ENCODE data around the gene UQCRH. TPM values are rescaled to one million over a fixed set of nuclear protein-coding genes. Genes with fewer than 3 reads are reported as not detected.

UQCRH gene
- total RNA-seq (2022; extraction: Qiagen RNA extraction; ENCODE audit: low read depth), result 387 to 593 TPM (median 418 TPM) in 5 replicates

DNA sequence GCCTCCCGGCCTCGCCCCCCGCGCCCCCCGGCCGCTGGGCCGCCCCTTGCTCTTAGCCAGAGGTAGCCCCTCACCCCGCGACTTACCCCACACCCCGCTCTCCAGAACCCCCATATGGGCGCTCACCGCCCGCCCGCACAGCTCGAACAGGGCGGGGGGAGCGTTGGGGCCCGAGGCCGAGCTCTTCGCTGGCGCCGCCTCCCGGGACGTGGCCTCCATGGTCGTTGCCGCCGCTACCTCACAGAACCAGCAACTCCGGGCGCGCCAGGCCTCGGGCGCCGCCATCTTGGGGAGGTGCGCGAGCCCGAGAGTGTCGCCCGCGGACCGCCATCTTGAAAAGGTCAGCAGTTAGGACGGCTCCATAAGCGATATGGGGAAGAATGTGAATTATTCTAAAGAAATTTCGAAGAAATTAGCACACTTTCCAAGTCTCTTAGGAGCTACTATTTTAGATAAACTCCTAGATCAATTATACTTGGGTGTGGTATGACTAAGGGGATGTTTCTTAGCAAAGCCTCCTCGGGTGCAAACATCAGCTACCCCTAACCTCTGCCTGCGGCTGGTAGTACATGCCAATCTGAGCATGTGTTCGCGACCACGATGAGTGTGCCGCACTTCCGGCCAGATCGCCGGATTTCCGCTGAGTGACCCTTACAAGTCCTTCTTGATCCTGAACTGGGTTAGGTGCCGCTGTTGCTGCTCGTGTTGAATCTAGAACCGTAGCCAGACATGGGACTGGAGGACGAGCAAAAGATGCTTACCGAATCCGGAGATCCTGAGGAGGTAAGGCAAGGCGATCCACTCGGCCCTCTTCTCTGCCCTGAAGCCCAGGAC lies at the start of gene UQCRH, which contains the start of gene LRRC41:
Gene UQCRH (plus strand): TSS at position 661 of the 834 bp plus-strand sequence. CDS start 69 bp downstream, at position 730.
Gene LRRC41 (minus strand): TSS at position 579 of the 834 bp plus-strand sequence. CDS start 294 bp downstream, at position 285.

GRCh38 chr1:46340404-46341221 lies 37.1 kb downstream of the UQCRH start, which contains the start of gene NSUN4:
Gene NSUN4 (plus strand): TSS chr1:46340807. CDS start chr1:46340827, 20 bp downstream.

Other genes with a start within 250 kb of the UQCRH start
- gene PIK3R3, start 171.1 kb upstream of the UQCRH start, total RNA-seq (2022; extraction: Qiagen RNA extraction; ENCODE audit: low read depth), result 0.54 to 1.3 TPM (median 0.77 TPM) in 5 replicates
- 1.7 to 4.6 TPM (median 2.3 TPM) in 5 replicates for gene TSPAN1, start 128.6 kb upstream of the UQCRH start, total RNA-seq (2022; extraction: Qiagen RNA extraction; ENCODE audit: low read depth)
- gene P3R3URF, start 127.2 kb upstream of the UQCRH start, total RNA-seq (2022; extraction: Qiagen RNA extraction; ENCODE audit: low read depth), result not detected in 5 replicates
- 33.9 to 54.9 TPM (median 44.7 TPM) in 5 replicates for gene POMGNT1, start 105.3 kb upstream of the UQCRH start, total RNA-seq (2022; extraction: Qiagen RNA extraction; ENCODE audit: low read depth)
- gene LURAP1, start 100.4 kb upstream of the UQCRH start, total RNA-seq (2022; extraction: Qiagen RNA extraction; ENCODE audit: low read depth), result not detected in 5 replicates
- gene RAD54L, start 55.9 kb upstream of the UQCRH start, total RNA-seq (2022; extraction: Qiagen RNA extraction; ENCODE audit: low read depth), result 9.8 to 12.3 TPM (median 11.6 TPM) in 5 replicates
- gene LRRC41, start 82 bp upstream of the UQCRH start, total RNA-seq (2022; extraction: Qiagen RNA extraction; ENCODE audit: low read depth), result 34.3 to 44.1 TPM (median 40.6 TPM) in 5 replicates
- gene NSUN4, start 37.1 kb downstream of the UQCRH start, total RNA-seq (2022; extraction: Qiagen RNA extraction; ENCODE audit: low read depth), result 11.1 to 13.0 TPM (median 12.1 TPM) in 5 replicates
- 0.69 to 1.0 TPM (median 0.77 TPM) in 5 replicates for gene FAAH, start 90.6 kb downstream of the UQCRH start, total RNA-seq (2022; extraction: Qiagen RNA extraction; ENCODE audit: low read depth)
- gene DMBX1, start 186.1 kb downstream of the UQCRH start, total RNA-seq (2022; extraction: Qiagen RNA extraction; ENCODE audit: low read depth), result 0.71 to 1.2 TPM (median 1.0 TPM) in 5 replicates
- gene KNCN, start 247.9 kb downstream of the UQCRH start, total RNA-seq (2022; extraction: Qiagen RNA extraction; ENCODE audit: low read depth), result not detected in 5 replicates

Measured in A549 treated with RU486 at 1 μM for 4 hours (cell line).